GM18508 (cell line): ENCODE data around the gene TEKT4.
"Not testable (repeated sequence)": the region's sequence is repeated elsewhere in the genome, so short reads cannot be mapped to it uniquely, and the experiment has no call there.

ENCODE experiments used
- ATAC-seq: cut with Tn5 transposase; IDR thresholded peaks from one replicate; pipeline ENCODE4 v1.9.1; 2021; ENCODE audit warnings: moderate number of reproducible peaks; ENCODE audit not compliant: insufficient read depth, unreplicated experiment

The TEKT4 gene

GRCh38 chr2:94871226-94872087 lies at the start of gene TEKT4:
TSS of gene TEKT4 (plus strand) at chr2:94871430. CDS start at chr2:94871580, 150 bp downstream.
- ATAC-seq = no peak

GRCh38 chr2:94839224-94839623 lies 32.0 kb upstream of the TEKT4 start:
- ATAC-seq = not testable (repeated sequence)

- not testable (repeated sequence) for ATAC-seq
Measured at GRCh38 chr2:94856856-94857255, 14.4 kb upstream of the TEKT4 start.

GRCh38 chr2:94857367-94858162 lies 13.7 kb upstream of the TEKT4 start:
- ATAC-seq = not testable (repeated sequence)

GRCh38 chr2:94858163-94858888 lies 12.9 kb upstream of the TEKT4 start:
- ATAC-seq = not testable (repeated sequence)

- ATAC-seq = no peak
Measured at GRCh38 chr2:94861308-94862152, 9.7 kb upstream of the TEKT4 start.

GRCh38 chr2:94862903-94863302 lies 8.3 kb upstream of the TEKT4 start:
- not testable (repeated sequence) for ATAC-seq

- no peak for ATAC-seq
Measured at GRCh38 chr2:94869131-94869530, 2.1 kb upstream of the TEKT4 start.

GRCh38 chr2:94869552-94870439 lies 1.4 kb upstream of the TEKT4 start:
- no peak for ATAC-seq

GRCh38 chr2:94870440-94871225 lies 597 bp upstream of the TEKT4 start:
- ATAC-seq = no peak

GRCh38 chr2:94872088-94872618 lies 923 bp downstream of the TEKT4 start:
- no peak for ATAC-seq

GRCh38 chr2:94872676-94873361 lies 1.6 kb downstream of the TEKT4 start:
- no peak for ATAC-seq

- ATAC-seq = no peak
Measured at GRCh38 chr2:94873362-94874276, 2.4 kb downstream of the TEKT4 start.

- ATAC-seq = no peak
Measured at GRCh38 chr2:94874277-94874997, 3.2 kb downstream of the TEKT4 start.

GRCh38 chr2:94875064-94875819 lies 4.0 kb downstream of the TEKT4 start:
- ATAC-seq = no peak
